IPS-18c (cell line): ENCODE measurements around the gene OR5J2.
"Not testable (repeated sequence)": the region's sequence is repeated elsewhere in the genome, so short reads cannot be mapped to it uniquely, and the experiment has no call there.

Experiments
- H3K4me3 ChIP-seq: 2 replicates; pipeline ENCODE4 v1.7.0; 2013; ENCODE audit warnings: low read depth, mild to moderate bottlenecking, low read length, moderate library complexity; ENCODE audit not compliant: insufficient read depth
- H3K9me3 ChIP-seq: one replicate; pipeline ENCODE4 v1.6.1; 2013; ENCODE audit warnings: mild to moderate bottlenecking, low read length, moderate library complexity; ENCODE audit not compliant: control insufficient read depth, insufficient read depth

OR5J2 gene

DNA sequence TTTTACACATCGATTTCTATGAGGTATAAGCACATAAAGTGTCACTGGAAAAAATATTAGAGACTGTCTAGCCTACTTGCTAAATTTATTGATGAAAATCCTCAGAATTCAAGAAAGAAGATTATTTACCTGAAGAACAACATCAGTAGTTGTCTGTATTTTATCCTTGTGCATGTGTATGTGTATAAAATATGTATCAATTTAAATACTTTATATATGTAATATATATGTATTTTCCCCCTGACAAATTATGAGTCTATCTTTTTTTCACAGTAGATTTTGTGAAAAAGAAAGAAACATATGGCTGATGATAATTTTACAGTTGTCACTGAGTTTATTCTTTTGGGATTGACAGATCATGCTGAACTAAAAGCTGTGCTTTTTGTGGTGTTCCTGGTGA, at the start of gene OR5J2:
Gene OR5J2, plus strand, starts transcription at position 301 of the 400 bp plus-strand sequence. Its CDS starts 0 bp downstream, at position 301.
- Histone ChIP-seq H3K9me3 (no peaks in the 10 kb centered on the region), H3K4me3 (no peak within 1 kb of the TSS)

DNA sequence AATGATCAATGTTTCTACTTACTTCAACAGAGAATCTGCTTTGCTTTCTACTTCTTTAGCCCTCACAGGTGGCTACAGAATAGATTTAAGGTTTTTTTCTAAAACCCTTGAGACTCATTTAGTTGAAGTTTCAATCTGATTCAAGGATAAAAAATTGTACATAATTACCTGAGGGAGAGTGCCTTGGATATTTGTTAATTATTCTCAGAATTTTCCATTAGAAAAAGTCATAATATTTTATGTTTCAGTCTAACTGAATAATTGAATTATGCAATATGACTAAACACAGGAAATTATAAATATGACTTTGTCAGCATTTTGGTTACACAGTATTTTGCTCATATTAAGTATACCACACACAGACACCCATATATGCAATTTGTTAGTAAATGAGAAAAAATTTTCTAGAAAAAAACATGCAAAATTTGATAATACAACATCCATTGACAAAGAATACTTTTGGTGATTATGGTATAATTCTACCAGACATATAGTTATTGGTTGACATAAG, 36.2 kb upstream of the OR5J2 start, which contains the start of gene OR8J3:
Gene OR8J3, minus strand, starts transcription at position 51 of the 511 bp plus-strand sequence. CDS start 2,483 bp downstream, outside the sequence.
- Histone ChIP-seq H3K4me3 (no peak within 1 kb of the TSS), H3K9me3 (no peaks in the 10 kb centered on the region)

DNA sequence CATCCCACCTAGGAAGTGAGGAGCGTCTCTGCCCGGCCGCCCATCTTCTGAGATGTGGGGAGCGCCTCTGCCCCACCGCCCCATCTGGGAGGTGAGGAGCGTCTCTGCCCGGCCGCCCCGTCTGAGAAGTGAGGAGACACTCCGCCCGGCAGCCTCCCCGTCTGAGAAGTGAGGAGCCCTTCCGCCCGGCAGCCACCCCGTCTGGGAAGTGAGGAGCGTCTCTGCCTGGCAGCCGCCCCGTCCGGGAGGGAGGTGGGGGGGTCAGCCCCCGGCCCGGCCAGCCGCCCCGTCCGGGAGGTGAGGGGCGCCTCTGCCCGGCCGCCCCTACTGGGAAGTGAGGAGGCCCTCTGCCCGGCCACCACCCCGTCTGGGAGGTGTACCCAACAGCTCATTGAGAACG, 32.7 kb upstream of the OR5J2 start:
- H3K4me3 ChIP-seq, H3K9me3 ChIP-seq: not testable (repeated sequence)

DNA sequence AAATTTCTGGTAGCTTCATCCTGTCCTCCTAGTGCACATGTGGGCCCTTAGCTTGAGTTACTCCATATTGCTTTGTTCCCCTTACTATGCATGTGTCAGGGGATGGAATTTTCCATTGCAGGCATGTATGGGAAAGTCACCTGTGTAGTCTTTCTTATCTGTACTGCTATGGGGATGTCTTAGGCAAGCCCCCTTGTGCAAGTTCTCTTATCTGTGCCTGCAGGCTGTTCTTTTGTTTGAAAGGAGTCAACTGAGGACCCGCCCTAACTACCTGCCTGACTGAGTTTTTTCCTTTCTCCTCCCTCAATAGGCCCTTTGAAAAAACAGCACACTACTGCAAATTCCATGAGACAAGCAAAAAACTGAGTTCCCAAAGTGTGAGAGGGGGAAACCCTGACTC, 25.0 kb upstream of the OR5J2 start:
- no peak overlapping the region for H3K4me3 ChIP-seq
- H3K9me3 ChIP-seq: peaks cover 5% of the 10 kb centered on the region

DNA sequence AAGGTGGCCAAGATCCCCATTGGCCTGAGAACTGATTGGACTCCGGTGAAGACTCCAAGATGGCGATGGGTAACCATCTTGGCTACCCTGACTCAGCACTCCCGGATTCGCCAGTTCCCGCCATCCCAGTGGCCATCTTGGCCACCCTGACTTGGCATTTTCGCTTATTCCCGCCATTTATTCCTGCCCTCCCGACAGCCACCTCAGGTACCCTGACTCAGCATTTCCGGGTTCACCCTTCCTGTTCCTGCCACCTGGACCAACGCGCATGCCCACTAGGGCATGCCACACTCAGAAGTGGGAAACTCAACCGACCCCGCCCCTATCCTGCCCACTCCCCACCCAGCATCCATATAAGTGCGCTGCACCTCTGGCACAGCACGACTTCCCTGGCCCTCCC, 24.1 kb upstream of the OR5J2 start:
- no peak overlapping the region for H3K4me3 ChIP-seq
- H3K9me3 ChIP-seq: peaks cover 5% of the 10 kb centered on the region

DNA sequence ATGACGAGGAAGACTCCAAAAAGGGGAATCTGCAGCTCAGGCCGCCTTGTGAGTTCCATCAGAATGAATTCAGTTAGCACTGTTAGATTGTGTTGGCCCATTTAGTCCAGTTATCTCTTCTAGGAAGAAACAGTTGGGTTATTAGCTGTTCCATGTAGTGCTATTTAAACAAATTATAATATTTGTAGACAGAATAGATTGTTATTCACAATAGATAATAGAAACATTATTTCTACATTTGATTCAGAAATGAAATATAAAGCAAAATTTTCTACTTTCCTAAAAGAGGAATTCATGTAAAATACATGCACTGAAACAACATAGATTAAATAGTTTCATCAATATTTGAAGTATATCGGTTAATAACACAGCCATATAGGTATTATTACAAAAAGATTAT, 16.2 kb upstream of the OR5J2 start, which contains the start of gene OR8K5:
Gene OR8K5, minus strand, starts transcription at position 101 of the 400 bp plus-strand sequence. Its CDS starts 0 bp downstream, at position 101.
- no peak within 1 kb of the TSS for H3K4me3 ChIP-seq
- H3K9me3 ChIP-seq: no peaks in the 10 kb centered on the region

DNA sequence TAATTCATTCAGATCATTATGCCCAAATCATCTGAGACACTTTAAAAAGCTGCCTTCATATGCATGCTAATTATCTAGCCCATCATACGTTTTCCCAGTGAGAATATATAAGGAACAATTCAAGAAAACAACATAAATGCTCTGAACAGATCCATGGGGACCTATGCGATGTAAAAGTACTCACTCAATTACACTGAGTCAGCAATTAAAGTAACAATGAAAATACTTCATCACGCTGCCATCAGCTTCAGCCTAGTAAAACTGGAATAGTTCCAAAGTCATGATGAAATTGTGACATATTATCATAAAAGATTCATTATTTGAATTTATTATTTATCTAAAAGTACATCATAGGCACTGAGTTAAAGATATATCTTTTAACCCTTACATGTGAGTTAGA, 12.6 kb upstream of the OR5J2 start:
- H3K4me3 ChIP-seq: no peak overlapping the region
- no peaks in the 10 kb centered on the region for H3K9me3 ChIP-seq

DNA sequence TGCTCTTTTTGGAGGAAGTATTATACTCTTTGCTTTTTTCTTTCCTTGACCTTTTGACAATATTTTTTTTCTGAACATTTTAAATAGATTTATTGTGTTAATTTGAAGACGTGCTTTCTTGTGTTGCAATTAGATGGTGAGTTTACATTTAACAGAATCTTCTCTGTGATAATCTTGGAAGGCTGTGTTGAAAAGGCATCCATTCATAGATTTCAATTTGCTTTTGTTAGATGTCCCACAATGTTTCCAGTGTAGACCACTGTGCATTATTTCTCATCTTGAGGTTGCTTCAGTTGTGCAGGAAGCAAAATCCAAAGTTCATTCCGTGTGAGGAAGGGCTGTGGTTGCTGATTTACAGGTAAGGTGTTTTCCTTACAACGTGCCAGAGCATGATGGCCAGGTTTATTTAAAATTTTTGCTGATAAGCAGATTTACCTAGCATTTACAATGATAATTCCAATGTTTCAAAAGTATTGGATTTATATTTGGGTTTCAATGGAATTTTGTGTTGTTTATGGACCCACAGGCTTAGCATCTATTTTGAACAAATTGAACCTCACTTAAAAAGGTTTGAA, 4.1 kb upstream of the OR5J2 start:
- Histone ChIP-seq H3K9me3 (no peaks in the 10 kb centered on the region), H3K4me3 (no peak overlapping the region)

DNA sequence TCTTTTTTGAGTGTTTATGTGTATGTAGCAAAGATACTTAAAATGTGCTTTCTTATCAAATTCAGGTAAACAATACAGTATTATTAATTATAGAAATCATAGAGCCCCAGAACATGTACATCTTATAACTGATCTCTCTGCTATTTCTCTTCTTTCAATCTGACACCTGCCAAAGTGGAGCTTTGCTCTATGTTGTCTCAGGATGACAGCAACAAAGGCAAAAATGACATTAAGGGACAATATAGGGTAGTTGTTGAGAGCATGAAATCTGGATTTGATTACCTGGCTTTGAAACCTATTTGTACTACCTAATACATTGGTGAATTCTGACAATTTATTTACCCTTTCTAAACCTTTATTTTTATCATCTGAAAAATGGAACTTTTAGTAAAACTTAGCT, 7.0 kb downstream of the OR5J2 start:
- Histone ChIP-seq H3K9me3 (no peaks in the 10 kb centered on the region), H3K4me3 (no peak overlapping the region)

DNA sequence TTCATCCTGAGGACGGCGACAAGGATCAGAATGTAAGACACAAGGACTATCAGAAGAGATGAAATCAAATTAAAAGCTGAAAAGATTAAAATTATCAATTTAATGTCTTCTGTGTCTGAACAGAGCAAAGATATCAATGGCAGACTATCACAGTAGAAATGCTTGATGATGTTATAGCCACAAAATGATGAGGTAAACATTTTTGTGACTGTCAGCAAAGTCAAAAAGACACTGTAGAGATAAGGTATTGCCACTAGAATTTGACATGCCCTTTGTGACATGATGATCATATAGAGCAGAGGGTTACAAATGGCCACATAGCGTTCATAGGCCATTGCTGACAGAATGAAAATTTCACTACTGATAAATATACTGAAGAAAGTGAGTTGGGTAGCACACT, 12.2 kb downstream of the OR5J2 start:
- Histone ChIP-seq H3K9me3 (no peaks in the 10 kb centered on the region), H3K4me3 (no peak overlapping the region)

DNA sequence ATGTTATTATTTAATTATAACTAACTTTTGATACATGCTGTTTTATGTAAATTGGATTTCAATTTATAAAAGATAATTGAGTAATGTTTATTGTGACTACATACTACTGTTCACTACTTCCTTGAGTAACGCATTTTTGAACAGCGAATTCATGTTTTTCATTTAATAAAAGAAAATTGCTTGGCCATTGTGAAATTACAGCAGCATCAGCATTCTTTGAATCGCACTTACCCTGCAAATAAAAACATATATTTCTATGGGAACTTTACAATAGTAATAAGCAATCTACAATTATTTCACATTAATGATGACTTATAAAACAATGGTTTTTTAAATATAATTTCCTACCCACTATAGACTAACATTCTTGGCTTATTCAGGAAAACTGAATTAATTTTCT, 20.3 kb downstream of the OR5J2 start:
- H3K4me3 ChIP-seq: no peak overlapping the region
- peaks cover 2% of the 10 kb centered on the region for H3K9me3 ChIP-seq

DNA sequence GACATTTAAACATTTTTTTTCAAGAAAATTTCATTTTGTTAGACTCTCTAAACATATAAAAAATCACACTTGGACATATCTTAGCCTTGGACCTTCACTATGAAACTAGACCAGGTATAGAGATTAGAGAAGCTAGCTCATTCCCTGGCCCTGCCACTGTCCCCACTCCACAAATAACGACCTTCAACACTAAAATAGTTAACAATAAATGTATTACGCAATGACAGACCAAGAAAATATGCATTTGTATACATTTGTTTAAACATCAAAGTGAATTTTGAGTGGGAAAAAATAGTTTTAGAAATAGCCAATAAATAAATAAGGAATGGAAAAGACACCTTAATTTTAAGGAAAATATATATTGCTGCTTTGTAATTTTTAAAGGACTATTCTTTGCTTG, 20.9 kb downstream of the OR5J2 start:
- H3K4me3 ChIP-seq: no peak overlapping the region
- peaks cover 2% of the 10 kb centered on the region for H3K9me3 ChIP-seq

DNA sequence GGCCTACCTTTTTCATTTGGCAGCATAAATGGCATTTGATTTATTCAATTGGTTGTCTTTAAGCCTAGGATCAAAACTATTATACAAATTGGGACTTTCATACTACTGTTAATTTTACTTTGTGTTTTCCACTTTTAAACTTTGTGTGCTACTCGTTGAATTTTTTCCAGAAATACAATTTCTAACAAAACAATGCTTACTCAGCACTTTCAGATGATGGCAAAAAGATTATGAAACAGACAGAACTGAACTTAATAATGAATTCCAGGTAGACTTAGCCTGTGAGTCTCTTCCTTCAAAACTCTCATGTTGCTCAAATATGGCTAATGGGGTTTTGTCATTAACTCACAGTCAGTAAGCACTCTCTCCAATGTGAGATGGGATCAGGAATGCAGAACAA, 31.4 kb downstream of the OR5J2 start:
- Histone ChIP-seq H3K9me3 (no peaks in the 10 kb centered on the region), H3K4me3 (no peak overlapping the region)

DNA sequence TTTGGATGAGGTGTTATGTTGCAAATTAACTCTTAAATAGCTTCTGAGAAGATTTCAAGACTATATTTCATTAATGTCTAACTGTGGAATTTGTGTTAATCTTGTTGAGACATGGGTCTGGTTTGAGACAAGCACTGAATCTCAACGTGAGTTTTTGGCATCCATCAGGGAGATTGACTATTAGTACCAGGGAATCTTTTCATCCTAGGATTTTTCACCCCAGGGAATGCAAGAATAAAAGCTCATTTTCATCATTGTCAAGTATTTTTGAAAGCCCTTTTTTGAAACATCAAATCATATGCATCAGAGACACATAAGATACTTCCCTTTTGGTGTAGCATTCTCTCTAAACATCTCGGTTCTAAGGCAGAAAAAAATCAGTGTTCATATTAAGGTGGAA, 38.1 kb downstream of the OR5J2 start:
- Histone ChIP-seq H3K4me3 (no peak overlapping the region), H3K9me3 (no peaks in the 10 kb centered on the region)

DNA sequence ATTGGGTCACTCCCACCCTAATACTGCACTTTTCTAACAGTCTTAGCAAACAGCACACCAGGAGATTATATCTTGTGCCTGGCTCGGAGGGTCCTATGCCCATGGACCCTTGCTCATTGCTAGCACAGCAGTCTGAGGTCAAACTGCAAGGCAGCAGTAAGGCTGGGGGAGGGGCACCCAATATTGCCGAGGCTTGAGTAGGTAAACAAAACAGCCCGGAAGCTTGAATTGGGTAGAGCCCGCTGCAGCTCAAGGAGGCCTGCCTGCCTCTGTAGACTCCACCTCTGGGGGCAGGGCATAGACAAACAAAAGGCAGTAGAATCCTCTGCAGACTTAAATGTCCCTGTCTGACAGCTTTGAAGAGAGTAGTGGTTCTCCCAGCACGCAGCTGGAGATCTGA, 43.3 kb downstream of the OR5J2 start:
- not testable (repeated sequence) for H3K4me3 ChIP-seq, H3K9me3 ChIP-seq
